GM18508 (cell line): ENCODE measurements around the gene SRGAP3.

Source experiments
- ATAC-seq: cut with Tn5 transposase; IDR thresholded peaks from one replicate; pipeline ENCODE4 v1.9.1; 2021; ENCODE audit warnings: moderate number of reproducible peaks; ENCODE audit not compliant: insufficient read depth, unreplicated experiment

SRGAP3 gene

GRCh38 chr3:9153904-9154619, 95.4 kb downstream of the SRGAP3 start:
- no peak for ATAC-seq

- no peak for ATAC-seq
Measured at GRCh38 chr3:9151240-9151639, 98.2 kb downstream of the SRGAP3 start.

GRCh38 chr3:9149566-9149965, 99.9 kb downstream of the SRGAP3 start:
- no peak for ATAC-seq

DNA sequence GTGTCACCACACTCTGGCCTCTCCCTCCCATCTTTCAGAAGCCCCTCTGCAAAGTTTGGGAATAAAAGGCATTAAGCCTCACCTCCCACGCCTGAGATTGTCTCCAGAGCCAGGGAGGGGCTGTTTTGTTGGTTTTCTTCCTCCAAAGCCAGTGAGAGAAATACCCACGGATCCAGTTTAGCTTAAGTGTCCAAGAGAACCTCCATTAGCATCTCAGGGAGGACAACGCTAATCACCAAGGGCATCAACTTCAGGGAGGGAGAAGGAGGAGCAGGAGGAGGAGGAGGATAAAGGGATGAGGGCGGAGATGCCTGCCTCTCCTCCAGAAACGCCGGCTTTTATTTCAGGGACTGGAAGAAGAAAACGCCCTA, 101.6 kb downstream of the SRGAP3 start:
- no peak for ATAC-seq

GRCh38 chr3:9147215-9147895, 102.1 kb downstream of the SRGAP3 start:
- ATAC-seq, result peak; percentile 66

DNA sequence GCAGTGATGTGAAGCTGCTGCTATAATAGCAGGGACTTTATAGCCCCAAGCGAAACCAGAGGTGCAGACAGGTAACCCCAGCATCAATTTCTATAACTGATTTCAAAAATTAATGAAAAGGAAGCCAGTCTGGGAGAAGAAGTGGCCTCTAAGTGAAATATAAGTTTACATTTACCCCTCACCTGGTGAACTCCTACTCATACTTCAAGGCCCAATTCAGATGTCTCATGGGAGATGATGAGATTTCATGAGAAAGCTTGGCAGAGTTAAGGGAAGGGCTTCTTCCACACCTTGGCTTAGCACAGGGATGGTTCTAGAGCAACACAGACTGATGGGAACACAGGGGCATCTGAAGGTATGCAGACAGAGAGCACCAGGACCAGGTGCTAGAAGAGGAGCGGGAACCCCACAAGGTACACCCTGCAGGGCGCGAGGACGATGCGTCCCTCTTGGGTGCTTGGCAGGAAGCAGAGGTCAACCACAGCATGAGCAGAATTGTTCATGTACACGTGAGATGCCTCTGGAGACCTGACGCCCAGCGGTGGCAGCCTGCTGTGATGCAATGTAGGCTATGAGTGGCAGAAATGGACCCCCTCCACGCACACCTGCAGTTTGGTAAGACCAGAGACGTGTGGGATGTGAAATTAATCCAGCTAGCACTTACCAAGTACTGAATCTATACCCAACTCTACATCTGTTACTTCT, 102.9 kb downstream of the SRGAP3 start:
- ATAC-seq, result no peak

DNA sequence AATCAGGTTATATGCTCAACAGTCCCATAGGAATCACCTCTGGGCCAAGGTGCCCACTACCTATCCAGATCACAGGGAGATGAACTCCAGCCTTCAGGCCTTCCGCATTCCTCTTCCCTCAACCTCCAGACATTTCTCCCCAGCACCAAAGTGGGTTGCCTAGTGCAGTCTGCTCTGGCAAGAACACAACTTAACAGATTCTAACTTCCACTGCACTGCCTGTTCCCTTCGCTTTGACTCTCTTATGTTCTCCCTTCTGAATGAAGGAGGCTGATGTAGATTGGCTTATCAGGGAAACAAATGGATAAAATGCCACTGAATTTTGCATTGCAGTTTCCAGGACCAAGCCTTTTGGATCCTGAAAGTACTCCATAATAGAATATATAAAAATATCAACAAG, 106.3 kb downstream of the SRGAP3 start:
- no peak for ATAC-seq

DNA sequence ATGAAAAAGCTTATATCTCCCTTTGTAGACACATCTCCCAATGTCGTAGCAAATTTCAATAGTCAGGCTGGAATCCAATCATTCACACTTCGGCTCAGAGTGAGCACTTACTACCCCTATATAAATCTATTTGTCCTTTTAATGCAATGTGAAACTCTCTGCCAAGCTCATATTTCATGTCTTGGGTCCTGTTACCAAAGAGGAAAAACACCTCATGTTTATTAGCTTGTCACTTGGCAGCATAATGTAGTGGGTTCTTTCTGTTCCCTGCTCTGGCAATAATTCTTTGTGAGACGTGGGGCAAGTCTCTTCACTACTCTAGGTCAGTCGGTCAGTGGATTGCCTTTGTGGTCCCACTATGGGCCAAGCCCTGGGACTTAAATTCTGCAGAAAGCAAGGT, 107.1 kb downstream of the SRGAP3 start:
- ATAC-seq, result no peak

DNA sequence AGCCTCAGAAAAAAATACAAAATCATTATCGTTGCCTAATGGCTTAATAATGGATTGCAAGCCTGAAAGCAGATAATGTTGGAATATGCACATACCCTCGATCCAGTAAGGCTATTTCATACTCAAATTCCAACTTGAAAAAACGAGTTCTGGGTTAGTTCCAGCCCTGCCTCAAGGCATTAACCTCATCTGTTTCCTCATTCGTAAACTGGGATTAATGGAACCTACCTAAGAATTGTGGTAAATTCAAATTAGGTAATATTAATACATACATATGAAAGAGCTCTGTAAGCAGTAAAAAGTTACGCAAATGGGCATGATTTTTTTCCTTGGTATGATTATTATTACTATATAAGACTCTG, 107.5 kb downstream of the SRGAP3 start:
- ATAC-seq, result no peak

- no peak for ATAC-seq
Measured at GRCh38 chr3:9139366-9139765, 110.1 kb downstream of the SRGAP3 start.

- no peak for ATAC-seq
Measured at GRCh38 chr3:9137676-9138075, 111.8 kb downstream of the SRGAP3 start.

GRCh38 chr3:9136746-9137465, 112.5 kb downstream of the SRGAP3 start:
- no peak for ATAC-seq

GRCh38 chr3:9135930-9136525, 113.4 kb downstream of the SRGAP3 start:
- no peak for ATAC-seq

DNA sequence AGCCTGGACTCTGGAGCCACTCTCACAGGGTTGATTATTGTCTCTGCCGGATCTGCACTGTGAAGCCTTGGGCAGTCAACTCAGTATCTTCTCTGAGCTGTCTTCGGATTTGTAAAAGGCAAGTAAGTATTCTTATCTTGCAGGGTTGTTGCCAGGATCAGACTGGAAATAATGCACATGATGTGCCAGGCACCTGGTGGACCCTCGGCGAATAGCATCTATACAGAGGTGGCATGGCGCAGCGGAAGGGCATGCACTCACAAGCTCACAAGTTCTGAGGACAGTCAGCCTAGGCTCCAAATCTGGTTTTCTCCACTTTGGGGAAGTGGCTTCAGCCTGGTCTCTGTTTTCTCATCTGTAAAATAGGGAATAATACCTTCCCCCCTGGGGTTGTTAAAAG, 113.9 kb downstream of the SRGAP3 start:
- ATAC-seq, result no peak

GRCh38 chr3:9133656-9134055, 115.8 kb downstream of the SRGAP3 start:
- no peak for ATAC-seq

- no peak for ATAC-seq
Measured at GRCh38 chr3:9130345-9131305, 118.8 kb downstream of the SRGAP3 start.

DNA sequence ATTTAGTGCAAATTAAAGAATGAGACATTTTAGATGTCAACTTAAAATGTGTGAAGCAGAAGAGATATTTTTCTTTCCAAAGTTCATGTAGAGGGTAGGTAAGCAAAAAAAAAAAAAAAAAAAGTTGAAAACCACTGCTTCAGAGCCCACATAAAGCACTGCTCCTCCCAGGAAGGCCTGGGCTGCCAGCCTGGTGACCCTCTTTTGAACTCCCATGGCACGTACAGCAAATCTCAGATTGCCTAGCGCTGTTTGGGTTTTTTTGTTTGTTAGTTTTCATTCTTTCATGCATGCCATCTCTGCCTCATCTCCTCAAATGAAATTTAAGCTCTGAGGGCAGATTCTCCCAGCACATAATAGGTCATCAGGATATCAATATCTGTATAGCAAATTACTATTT, 120.1 kb downstream of the SRGAP3 start:
- no peak for ATAC-seq

DNA sequence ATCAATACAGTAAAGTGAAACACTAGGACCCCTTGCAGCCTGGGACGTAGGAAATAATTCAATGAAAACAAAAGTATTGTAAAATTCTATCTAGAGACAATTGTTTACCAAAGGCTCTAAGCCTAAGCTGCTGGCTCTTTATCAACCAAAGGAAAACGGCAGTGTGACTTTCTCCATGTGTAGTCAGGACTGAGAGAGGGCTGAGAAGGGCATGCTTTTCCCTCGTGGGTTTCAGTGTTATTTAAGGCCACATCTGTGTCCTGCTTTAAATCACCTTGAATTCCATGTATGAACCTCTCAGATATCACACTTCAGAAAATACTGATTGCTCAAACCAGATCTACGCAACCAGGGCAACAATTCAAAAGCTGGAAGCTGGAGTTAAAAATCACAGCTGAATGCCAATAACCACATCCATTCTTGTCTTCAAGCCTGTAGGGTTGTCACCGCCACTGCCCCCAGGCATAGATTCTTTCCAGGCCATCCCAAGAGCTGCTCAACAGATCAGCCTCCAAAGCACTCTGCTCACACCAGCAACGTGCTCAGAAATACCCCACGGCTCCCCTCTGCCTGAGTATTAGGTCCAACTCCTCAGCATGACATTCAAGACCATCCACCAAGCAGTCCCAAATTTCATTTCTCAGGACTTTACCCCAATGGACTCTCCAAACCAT, 124.0 kb downstream of the SRGAP3 start:
- ATAC-seq, result no peak

GRCh38 chr3:9124730-9125129, 124.7 kb downstream of the SRGAP3 start:
- no peak for ATAC-seq
